ENCODE data around the gene MDFI.
A peak's percentile ranks its signal among the peaks of the same experiment; 100 is the strongest.

MDFI gene

DNA sequence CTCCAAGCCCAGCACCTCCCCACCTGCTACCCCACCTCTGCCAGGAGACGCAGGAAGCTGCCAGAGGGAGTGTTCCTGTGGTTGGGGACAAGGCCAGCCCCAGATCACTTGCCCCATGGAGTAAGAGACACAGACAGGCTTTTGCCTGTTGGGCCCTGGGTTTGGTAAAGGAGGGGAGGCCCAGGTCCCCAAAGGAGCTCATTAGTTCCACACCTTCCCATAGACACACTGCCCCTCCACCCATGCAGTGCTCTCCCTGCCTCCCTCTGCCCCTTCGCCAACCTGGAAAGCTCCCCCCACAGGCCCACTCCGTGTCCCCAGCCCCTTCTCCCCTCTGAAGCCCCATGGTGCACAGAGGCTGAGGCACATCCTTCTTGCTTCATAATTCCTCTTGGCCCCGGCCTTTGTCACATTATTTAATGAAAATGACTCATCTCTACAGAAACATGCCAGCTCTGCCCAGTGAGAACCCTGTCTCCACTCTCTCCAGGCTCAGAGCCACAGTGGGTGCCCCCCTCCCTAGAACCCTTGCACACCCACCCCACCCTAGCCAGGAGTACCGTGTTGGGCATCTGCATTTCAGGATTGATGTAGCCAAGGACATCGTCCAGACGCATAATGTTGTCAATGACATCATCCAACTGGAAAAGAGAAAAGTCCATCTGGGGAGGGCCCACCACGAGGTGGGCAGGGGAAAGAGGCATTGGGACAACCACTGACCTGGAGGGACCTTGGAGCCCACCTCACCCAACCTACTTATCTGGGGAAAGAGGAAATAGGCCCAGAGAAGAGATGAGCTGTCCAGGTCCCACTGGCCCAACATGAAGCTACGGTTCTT, 51.1 kb downstream of the MDFI start:
- peak; percentile 33 to 52 for DNase-seq (ENCODE audit: low read depth in 2 of 2)
- H3K4me3 ChIP-seq (replicated peaks in 1 of 2; ENCODE audit: low read depth in 2 of 2, low read length in 2 of 2) = no peak overlapping the region
- TF ChIP-seq, protein P1, sequence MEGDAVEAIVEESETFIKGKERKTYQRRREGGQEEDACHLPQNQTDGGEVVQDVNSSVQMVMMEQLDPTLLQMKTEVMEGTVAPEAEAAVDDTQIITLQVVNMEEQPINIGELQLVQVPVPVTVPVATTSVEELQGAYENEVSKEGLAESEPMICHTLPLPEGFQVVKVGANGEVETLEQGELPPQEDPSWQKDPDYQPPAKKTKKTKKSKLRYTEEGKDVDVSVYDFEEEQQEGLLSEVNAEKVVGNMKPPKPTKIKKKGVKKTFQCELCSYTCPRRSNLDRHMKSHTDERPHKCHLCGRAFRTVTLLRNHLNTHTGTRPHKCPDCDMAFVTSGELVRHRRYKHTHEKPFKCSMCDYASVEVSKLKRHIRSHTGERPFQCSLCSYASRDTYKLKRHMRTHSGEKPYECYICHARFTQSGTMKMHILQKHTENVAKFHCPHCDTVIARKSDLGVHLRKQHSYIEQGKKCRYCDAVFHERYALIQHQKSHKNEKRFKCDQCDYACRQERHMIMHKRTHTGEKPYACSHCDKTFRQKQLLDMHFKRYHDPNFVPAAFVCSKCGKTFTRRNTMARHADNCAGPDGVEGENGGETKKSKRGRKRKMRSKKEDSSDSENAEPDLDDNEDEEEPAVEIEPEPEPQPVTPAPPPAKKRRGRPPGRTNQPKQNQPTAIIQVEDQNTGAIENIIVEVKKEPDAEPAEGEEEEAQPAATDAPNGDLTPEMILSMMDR (IDR thresholded peaks at IDR 0.05; ENCODE audit: low read depth, low read length) = no peak

DNA sequence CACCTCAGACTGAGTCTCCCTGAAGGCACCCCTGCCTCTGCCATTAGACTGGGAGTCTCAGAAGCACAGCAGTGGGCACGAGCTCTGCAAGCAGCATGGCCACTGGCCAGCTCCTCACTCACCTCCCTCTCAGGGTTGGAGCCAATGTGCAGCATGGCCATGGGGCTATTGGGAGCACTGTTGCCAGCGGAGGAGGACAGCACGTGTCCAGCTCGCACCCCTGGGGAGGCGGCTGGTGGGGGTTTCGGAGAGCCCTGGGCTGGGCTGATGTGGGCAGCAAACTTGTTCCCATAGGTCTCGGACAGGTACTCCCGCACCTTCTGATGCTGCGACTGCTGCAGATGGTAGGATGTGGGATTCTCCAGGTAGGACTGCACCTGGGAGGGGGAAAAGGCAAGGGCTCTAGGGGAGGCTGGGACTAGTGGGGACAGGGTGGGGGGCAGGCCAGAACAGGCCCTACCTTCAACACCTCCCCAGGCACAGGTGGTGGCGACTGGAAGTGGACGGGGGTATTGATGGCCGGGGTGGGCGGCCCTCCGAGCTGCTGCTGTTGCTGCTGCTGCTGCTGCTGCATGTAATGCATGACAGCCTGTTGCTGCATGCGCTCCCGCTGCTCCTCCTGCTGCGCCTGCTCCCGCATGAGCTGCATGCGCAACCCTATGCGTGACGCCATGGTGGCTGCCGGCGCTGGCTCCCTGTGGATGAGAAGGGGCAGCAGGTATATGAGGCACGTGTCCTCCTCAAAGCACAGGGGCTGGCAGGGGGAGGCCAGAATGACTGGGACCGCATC, 52.5 kb downstream of the MDFI start:
- TF ChIP-seq, protein P1 (IDR thresholded peaks at IDR 0.05; ENCODE audit: low read depth, low read length) = no peak
- H3K4me3 ChIP-seq (replicated peaks in 1 of 2; ENCODE audit: low read depth in 2 of 2, low read length in 2 of 2) = no peak overlapping the region

DNA sequence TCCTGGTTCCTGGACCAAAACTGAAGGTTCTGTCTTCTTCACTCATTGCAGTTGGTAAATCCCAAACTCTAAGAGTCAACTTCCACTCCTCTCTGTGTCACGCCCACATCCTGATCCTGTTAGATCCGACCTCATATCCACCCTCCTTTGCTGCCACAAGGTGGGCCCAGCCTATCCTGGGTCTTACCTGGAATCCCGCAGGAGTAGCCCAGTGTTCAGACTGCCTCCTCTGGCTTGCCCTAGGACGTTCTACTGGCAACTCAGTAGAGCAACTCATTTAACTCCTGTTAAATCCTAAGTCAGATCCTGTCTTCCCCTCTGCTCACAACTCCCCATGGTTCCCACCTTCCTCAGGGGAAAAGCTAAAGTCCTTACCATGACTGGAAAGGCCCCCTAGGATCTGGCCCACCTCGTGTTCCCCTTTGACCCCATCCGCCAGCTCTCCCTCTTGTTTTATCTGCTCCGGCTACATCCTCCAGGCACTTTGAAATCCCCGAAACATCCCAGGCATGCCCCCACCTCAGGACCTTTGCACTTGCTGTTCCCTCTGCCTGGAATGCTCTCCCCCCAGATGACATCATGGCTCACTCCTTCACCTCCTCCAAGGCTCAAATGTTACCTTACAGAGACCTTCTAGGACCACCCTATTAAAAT, 53.3 kb downstream of the MDFI start:
- H3K4me3 ChIP-seq (replicated peaks in 1 of 2; ENCODE audit: low read depth in 2 of 2, low read length in 2 of 2) = no peak overlapping the region
- TF ChIP-seq, protein P1 (IDR thresholded peaks at IDR 0.05; ENCODE audit: low read depth, low read length) = no peak
- no peak for DNase-seq (ENCODE audit: low read depth in 2 of 2)

More for the DNA sequence above, 52.5 kb downstream of the MDFI start:
- no peak for DNase-seq (ENCODE audit: low read depth in 2 of 2)

DNA sequence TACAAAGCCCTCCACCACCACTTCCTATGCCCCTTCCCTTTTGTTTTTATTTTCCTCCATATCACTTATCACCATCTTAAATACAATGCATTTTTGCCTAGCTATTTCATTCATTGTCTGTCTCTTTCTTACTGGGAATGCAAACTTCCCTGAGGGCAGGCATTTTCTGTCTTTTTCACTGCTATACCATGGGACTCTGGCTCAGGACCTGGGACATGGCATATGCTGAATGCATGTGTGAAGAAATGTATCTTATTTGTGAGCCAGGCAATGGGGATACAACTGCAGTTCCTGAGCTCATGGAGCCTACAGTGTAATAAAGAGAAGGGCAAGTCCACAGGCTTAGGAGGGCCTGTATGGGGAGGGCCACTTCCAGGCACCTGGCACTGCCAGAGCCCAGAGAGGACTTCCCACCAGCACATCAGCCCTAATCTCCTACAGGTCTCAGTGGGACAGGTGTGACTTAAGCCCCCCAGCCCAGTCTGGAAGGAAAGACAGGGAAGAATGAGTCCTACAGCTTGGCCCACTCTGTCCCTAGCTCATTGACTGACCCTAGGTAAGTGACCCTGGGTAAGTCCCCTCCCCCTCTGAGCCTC, 53.9 kb downstream of the MDFI start:
- TF ChIP-seq, protein P1 (IDR thresholded peaks at IDR 0.05; ENCODE audit: low read depth, low read length) = no peak
- H3K4me3 ChIP-seq (replicated peaks in 1 of 2; ENCODE audit: low read depth in 2 of 2, low read length in 2 of 2) = no peak overlapping the region
- no peak for DNase-seq (ENCODE audit: low read depth in 2 of 2)

DNA sequence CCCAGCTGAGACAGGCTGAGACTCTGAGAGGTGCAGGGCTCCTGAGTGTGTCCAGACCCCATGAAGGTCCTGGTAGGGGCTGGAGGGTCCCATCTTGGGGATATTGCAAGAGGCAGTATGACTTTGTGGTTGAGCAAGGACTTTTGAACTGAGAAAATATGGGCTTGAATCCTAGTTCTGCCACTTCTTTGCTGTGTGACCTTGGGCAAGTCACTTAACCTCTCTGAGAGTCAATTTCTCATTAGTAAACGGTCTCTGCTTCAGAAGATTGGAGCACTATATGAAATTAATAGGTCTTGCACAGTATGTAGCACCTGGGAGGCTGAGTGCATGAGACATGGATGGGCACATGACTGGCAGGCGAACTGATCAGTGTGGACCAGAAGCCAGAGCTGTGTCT, 54.5 kb downstream of the MDFI start:
- no peak overlapping the region for H3K4me3 ChIP-seq (replicated peaks in 1 of 2; ENCODE audit: low read depth in 2 of 2, low read length in 2 of 2)
- TF ChIP-seq, protein P1 (IDR thresholded peaks at IDR 0.05; ENCODE audit: low read depth, low read length) = no peak
- DNase-seq (ENCODE audit: low read depth in 2 of 2) = no peak
